ENCODE data around the gene MUSTN1.
A peak's percentile ranks its signal among the peaks of the same experiment; 100 is the strongest.

Gene MUSTN1

DNA sequence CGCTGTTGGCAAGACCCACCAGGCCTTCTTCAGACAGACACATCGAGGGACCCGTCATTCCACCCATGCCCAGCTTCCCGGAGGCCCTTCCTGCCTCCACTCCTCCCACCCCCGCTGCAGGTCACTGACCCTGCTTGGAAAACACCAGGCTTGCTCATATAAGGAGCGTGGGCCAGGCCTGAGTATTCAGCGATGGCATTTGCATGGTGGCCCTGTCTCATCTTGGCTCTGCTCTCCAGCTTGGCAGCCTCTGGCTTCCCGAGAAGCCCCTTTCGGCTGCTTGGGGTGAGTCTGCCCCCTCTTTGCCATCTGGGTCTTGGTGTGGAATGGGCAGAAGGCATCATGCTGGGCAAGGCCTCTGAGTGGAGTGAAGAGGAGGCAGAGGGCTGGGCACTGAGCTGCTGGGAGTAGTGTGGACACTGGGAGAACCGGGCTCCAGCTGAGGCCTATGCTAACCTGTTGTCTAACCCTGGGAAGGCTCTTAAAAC lies 40.2 kb downstream of the MUSTN1 start, which contains the start of gene ITIH3:
ITIH3 (plus strand) TSS at position 185 of the 488 bp plus-strand sequence; CDS start at position 193, 8 bp downstream.
- no peak within 1 kb of the TSS for H3K4me3 ChIP-seq (replicated peaks in 1 of 2; ENCODE audit: low read depth in 2 of 2, low read length in 2 of 2)
- TF ChIP-seq, protein P1, sequence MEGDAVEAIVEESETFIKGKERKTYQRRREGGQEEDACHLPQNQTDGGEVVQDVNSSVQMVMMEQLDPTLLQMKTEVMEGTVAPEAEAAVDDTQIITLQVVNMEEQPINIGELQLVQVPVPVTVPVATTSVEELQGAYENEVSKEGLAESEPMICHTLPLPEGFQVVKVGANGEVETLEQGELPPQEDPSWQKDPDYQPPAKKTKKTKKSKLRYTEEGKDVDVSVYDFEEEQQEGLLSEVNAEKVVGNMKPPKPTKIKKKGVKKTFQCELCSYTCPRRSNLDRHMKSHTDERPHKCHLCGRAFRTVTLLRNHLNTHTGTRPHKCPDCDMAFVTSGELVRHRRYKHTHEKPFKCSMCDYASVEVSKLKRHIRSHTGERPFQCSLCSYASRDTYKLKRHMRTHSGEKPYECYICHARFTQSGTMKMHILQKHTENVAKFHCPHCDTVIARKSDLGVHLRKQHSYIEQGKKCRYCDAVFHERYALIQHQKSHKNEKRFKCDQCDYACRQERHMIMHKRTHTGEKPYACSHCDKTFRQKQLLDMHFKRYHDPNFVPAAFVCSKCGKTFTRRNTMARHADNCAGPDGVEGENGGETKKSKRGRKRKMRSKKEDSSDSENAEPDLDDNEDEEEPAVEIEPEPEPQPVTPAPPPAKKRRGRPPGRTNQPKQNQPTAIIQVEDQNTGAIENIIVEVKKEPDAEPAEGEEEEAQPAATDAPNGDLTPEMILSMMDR (IDR thresholded peaks at IDR 0.05; ENCODE audit: low read depth, low read length): no peak
- no peak for DNase-seq (ENCODE audit: low read depth in 2 of 2)

- DNase-seq (ENCODE audit: low read depth in 2 of 2): no peak
- no peak overlapping the region for H3K4me3 ChIP-seq (replicated peaks in 1 of 2; ENCODE audit: low read depth in 2 of 2, low read length in 2 of 2)
- TF ChIP-seq, protein P1 (IDR thresholded peaks at IDR 0.05; ENCODE audit: low read depth, low read length): no peak
Measured at GRCh38 chr3:52793702-52794611, 40.9 kb downstream of the MUSTN1 start.

- no peak overlapping the region for H3K4me3 ChIP-seq (replicated peaks in 1 of 2; ENCODE audit: low read depth in 2 of 2, low read length in 2 of 2)
- TF ChIP-seq, protein P1 (IDR thresholded peaks at IDR 0.05; ENCODE audit: low read depth, low read length): no peak
- peak in 1 of 2 donors; percentile 31 for DNase-seq (ENCODE audit: low read depth in 2 of 2)
Measured at GRCh38 chr3:52792961-52793695, 41.7 kb downstream of the MUSTN1 start.

- TF ChIP-seq, protein P1 (IDR thresholded peaks at IDR 0.05; ENCODE audit: low read depth, low read length): no peak
- no peak overlapping the region for H3K4me3 ChIP-seq (replicated peaks in 1 of 2; ENCODE audit: low read depth in 2 of 2, low read length in 2 of 2)
- DNase-seq (ENCODE audit: low read depth in 2 of 2): no peak
Measured at GRCh38 chr3:52792413-52792812, 42.4 kb downstream of the MUSTN1 start.

GRCh38 chr3:52791928-52792327 lies 42.9 kb downstream of the MUSTN1 start:
- TF ChIP-seq, protein P1 (IDR thresholded peaks at IDR 0.05; ENCODE audit: low read depth, low read length): no peak
- H3K4me3 ChIP-seq (replicated peaks in 1 of 2; ENCODE audit: low read depth in 2 of 2, low read length in 2 of 2): no peak overlapping the region
- no peak for DNase-seq (ENCODE audit: low read depth in 2 of 2)

- TF ChIP-seq, protein P1 (IDR thresholded peaks at IDR 0.05; ENCODE audit: low read depth, low read length): no peak
- DNase-seq (ENCODE audit: low read depth in 2 of 2): no peak
Measured at GRCh38 chr3:52791366-52791765, 43.5 kb downstream of the MUSTN1 start.

More at GRCh38 chr3:52791366-52791765, 43.5 kb downstream of the MUSTN1 start:
- H3K4me3 ChIP-seq (replicated peaks in 1 of 2; ENCODE audit: low read depth in 2 of 2, low read length in 2 of 2): no peak overlapping the region
